Measurements from ENCODE around the gene EDEM2.
"Not testable (repeated sequence)": the region's sequence is repeated elsewhere in the genome, so short reads cannot be mapped to it uniquely, and the experiment has no call there.

Gene EDEM2

DNA sequence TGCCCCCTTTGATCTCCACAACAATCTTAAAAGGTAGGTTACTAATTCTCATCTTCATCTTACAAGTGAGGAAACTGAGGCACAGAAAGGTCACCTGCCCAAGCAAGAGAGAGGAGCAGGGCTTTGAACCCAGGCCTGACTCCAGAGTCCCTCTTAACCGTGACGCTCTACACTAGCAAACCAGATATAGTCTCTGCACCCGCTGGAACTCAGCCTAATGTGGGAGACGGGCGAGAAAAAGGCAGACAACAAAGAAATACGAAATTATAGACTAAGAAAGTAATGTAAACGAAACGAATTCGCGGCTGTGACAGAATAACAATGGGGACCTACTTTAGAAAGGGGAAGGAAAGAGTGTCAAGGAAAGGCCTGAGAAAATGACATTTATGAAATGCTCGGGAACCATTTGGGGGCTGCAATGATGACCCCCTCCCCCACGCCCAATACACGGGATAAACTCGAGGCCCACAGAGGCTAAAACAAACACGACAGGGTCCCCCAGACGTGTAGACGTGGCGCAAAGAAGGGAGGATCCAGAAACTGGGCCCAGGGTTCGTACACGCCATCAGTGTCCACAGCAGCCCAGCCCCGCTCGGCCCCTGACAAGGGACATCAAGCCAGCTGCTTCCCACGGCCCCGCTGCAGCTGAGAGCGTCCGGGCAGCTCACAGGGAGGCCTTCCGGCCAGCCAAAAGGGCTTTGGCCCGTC is 55.2 kb downstream of the EDEM2 start:
- peak overlapping the region; percentile 70 for H3K4me3 ChIP-seq (ENCODE audit: low read depth, low read length)
- TF ChIP-seq CTCF (IDR thresholded peaks at IDR 0.05; ENCODE audit: borderline replicate concordance, insufficient read depth, low read depth, low read length), result no peak

DNA sequence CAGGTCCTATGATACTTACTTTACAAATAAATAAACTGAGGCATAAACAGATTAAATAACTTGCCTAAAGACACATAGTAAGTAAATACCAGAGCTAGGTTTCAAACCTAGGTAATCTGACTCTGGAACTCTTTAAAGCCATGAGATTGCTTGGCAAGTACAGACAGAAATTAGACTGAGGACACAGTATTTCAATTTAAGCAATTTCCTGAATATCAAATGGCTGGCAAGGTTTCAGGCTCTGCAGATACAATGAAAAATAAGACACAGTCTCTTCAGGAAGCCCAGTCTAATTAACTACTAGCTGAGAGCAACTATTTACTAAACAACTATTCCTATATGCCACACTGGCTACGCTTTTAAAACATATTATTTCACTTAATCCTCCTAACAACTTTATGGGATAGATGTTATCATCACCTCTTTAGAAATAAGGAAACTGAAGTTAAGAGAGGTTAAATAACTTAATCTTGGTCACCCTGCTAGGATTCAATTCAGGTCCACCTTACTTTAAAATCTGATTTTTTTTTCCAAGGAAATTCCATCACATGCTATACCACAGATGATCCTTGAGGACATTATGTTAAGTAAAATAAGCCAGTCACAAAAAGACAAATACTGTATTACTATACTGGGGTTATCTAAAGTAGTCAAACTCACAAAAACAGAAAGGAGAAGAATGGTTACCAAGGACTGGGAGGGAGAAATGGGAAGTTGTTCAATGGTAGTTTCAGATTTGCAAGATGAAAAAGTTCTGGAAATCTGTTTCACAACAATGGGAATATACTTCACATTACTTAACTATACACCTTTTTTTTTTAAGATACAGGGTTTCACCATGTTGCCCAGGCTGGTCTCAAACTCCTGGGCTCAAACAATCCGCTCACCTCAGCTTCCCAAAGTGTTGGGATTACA is 58.6 kb downstream of the EDEM2 start:
- H3K4me3 ChIP-seq (ENCODE audit: low read depth, low read length), result no peak overlapping the region
- no peak for TF ChIP-seq CTCF (IDR thresholded peaks at IDR 0.05; ENCODE audit: borderline replicate concordance, insufficient read depth, low read depth, low read length)

GRCh38 chr20:35087791-35088190 is 59.3 kb downstream of the EDEM2 start:
- no peak for TF ChIP-seq CTCF (IDR thresholded peaks at IDR 0.05; ENCODE audit: borderline replicate concordance, insufficient read depth, low read depth, low read length)
- no peak overlapping the region for H3K4me3 ChIP-seq (ENCODE audit: low read depth, low read length)

DNA sequence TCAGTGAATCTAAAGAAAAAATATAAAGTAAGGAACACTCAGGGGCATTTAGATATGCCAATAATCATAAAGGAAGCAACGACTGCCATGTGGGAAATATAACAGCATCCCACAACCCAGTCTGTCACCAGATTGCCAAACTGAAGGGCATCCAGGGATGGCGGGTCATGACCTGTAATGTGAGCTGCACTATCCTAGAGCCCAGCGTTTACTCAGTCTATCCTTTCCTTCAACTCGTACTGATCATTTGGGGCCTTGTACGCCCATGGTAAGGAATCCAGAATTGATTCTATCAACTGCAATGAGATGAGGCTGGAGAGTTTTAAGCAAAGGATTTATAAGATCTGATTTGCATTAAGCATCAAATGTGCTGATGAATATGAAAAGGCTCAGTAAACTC is 59.8 kb downstream of the EDEM2 start:
- no peak for TF ChIP-seq CTCF (IDR thresholded peaks at IDR 0.05; ENCODE audit: borderline replicate concordance, insufficient read depth, low read depth, low read length)
- no peak overlapping the region for H3K4me3 ChIP-seq (ENCODE audit: low read depth, low read length)

DNA sequence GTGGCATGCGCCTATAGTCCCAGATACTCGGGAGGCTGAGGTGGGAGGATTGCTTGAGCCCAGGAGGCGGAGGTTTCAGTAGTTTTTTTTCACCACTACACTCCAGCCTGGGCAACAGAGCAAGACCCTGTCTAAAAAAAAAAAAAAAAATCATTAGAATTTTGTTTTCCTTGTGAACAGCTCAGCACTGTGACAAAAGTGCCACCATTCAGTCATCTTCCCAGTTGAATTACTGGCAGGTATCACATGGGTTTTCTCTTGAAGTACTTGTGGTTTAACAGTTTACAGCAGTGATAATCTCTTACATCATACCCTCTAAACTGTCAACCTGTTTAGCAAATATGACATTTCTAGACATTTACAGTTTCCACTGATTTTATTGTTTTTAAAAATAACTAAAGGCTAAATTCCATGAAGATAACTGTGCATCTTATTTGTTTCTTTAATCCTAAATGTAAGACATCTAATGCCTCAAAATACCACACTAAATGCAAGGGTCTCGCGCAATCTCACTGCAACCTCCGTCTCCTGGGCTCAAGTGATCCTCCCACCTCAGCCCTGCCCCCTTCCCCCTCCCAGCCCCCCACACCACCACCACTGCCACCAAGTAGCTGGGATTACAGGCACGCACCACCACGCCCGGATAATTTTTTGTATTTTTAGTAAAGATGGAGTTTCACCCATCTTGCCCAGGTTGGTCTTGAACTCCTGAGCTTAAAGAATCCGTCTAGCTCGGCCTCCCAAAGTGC is 61.5 kb downstream of the EDEM2 start:
- no peak for TF ChIP-seq CTCF (IDR thresholded peaks at IDR 0.05; ENCODE audit: borderline replicate concordance, insufficient read depth, low read depth, low read length)
- no peak overlapping the region for H3K4me3 ChIP-seq (ENCODE audit: low read depth, low read length)

DNA sequence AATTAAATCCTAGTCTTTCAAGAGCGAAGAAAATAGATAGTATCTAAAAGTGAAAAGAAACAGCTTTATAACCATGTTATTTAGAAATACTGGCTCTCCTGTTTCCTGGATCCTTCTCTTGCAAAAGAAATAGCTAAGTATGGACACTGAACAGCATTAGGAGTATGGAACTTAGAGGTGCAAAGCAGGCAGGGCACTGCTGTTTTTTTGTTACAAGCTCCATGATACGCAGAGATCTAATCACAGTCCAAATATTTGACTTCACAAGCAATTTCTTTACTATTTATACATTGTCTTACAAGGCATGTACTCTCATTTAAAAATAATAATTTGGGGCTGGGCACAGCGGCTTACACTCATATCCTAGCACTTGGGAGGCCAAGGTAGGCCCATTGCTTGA is 62.1 kb downstream of the EDEM2 start:
- no peak for TF ChIP-seq CTCF (IDR thresholded peaks at IDR 0.05; ENCODE audit: borderline replicate concordance, insufficient read depth, low read depth, low read length)
- no peak overlapping the region for H3K4me3 ChIP-seq (ENCODE audit: low read depth, low read length)

DNA sequence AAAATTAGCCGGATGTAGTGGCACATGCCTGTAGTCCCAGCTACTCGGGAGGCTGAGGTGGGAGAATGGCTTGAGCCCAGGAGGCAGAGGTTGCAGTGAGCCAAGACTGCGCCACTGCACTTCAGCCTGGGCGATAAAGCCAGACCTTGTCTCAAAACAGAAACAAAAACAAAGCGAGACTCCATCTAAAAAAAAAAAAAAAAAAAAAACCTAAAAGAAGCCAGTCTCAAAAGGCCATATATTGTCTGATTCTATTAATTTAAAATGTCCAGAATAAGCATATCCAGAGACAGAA is 66.8 kb downstream of the EDEM2 start:
- not testable (repeated sequence) for H3K4me3 ChIP-seq (ENCODE audit: low read depth, low read length)

Measured in GM12875 (cell line).